ENCODE results near the gene RNLS.

The RNLS gene

GRCh38 chr10:88230251-88230650 lies 352.9 kb downstream of the RNLS start:
- DNase-seq (ENCODE audit: low read depth): no peak

GRCh38 chr10:88228130-88228529 lies 355.0 kb downstream of the RNLS start:
- no peak for DNase-seq (ENCODE audit: low read depth)

- no peak for DNase-seq (ENCODE audit: low read depth)
Measured at GRCh38 chr10:88227342-88228018, 355.6 kb downstream of the RNLS start.

- DNase-seq (ENCODE audit: low read depth): no peak
Measured at GRCh38 chr10:88226891-88227290, 356.2 kb downstream of the RNLS start.

GRCh38 chr10:88226071-88226659 lies 357.0 kb downstream of the RNLS start:
- no peak for DNase-seq (ENCODE audit: low read depth)
